ENCODE data around the gene GAL3ST2. TPM values are rescaled to one million over a fixed set of nuclear protein-coding genes. Genes with fewer than 3 reads are reported as not detected.

Gene GAL3ST2
- not detected in 2 replicates for polyA plus RNA-seq (2011; rRNA removed)
- polyA minus RNA-seq (2011; rRNA and poly(A)+ RNA removed) = not detected in 2 replicates

- ChIA-PET POLR2A (interaction anchor here (0.5 kb wide), 1 partner anchor 16 kb away, joined by 3 read pairs; no protein-coding TSS in a partner anchor), CTCF (no interaction called here)
- H3K4me3 ChIP-seq (ENCODE audit: low read depth, low read length) = no peak within 1 kb of the TSS
- TF ChIP-seq, protein P1, sequence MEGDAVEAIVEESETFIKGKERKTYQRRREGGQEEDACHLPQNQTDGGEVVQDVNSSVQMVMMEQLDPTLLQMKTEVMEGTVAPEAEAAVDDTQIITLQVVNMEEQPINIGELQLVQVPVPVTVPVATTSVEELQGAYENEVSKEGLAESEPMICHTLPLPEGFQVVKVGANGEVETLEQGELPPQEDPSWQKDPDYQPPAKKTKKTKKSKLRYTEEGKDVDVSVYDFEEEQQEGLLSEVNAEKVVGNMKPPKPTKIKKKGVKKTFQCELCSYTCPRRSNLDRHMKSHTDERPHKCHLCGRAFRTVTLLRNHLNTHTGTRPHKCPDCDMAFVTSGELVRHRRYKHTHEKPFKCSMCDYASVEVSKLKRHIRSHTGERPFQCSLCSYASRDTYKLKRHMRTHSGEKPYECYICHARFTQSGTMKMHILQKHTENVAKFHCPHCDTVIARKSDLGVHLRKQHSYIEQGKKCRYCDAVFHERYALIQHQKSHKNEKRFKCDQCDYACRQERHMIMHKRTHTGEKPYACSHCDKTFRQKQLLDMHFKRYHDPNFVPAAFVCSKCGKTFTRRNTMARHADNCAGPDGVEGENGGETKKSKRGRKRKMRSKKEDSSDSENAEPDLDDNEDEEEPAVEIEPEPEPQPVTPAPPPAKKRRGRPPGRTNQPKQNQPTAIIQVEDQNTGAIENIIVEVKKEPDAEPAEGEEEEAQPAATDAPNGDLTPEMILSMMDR (IDR thresholded peaks at IDR 0.05; ENCODE audit: low read depth, low read length) = no peak
- no peaks in the 10 kb centered on the region; the same call in 1 of the 2 replicates for H3K9me3 ChIP-seq (ENCODE audit: control insufficient read depth, insufficient read depth, low read length)
- H3K27ac ChIP-seq (ENCODE audit: low read depth, low read length) = no peak within 1 kb of the TSS
- H3K27me3 ChIP-seq (ENCODE audit: control insufficient read depth, insufficient read depth, low read length) = no peaks in the 10 kb centered on the region
- DNase-seq (ENCODE audit: low read depth, low spot score) = no peak
Measured at GRCh38 chr2:241776336-241777169, at the start of gene GAL3ST2. Gene GAL3ST2, plus strand, starts transcription at chr2:241776822. Its CDS starts 134 bp downstream, at chr2:241776956.

- H3K27ac ChIP-seq (ENCODE audit: low read depth, low read length) = no peak overlapping the region
- no peak overlapping the region for H3K4me3 ChIP-seq (ENCODE audit: low read depth, low read length)
- ChIA-PET CTCF (no interaction called here), POLR2A (interaction anchor here (0.6 kb wide), 1 partner anchor 181 kb away, joined by 3 read pairs; no protein-coding TSS in a partner anchor)
- no peak for DNase-seq (ENCODE audit: low read depth, low spot score)
- TF ChIP-seq, protein P1 (IDR thresholded peaks at IDR 0.05; ENCODE audit: low read depth, low read length) = no peak
- no peaks in the 10 kb centered on the region for H3K27me3 ChIP-seq (ENCODE audit: control insufficient read depth, insufficient read depth, low read length)
- H3K9me3 ChIP-seq (ENCODE audit: control insufficient read depth, insufficient read depth, low read length) = peaks cover 12% of the 10 kb centered on the region
Measured at GRCh38 chr2:241728000-241728399, 48.6 kb upstream of the GAL3ST2 start.

DNA sequence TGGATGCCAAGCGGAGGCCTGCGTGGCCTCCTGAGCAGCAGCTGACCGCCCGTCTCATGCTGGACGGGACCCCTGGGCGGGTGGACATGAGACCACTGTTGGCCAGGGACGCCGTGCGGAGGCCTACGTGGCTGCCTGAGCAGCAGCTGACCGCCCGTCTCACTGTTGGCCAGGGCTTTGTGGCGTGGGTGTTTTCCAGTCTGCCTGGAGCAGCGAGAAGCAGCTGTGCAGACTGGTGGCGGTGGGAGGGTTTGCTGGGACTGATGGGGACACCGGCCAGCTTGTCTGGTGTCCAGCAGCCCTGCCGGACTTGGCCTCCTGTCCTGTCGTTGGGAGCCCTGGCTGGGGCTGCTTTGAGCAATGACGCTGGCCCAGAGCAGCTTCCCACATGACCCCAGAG lies 48.0 kb upstream of the GAL3ST2 start:
- POLR2A ChIA-PET = no interaction called here
- no peak for DNase-seq (ENCODE audit: low read depth, low spot score)
- Histone ChIP-seq H3K4me3 (ENCODE audit: low read depth, low read length) (no peak overlapping the region), H3K27ac (ENCODE audit: low read depth, low read length) (no peak overlapping the region), H3K27me3 (ENCODE audit: control insufficient read depth, insufficient read depth, low read length) (no peaks in the 10 kb centered on the region), H3K9me3 (ENCODE audit: control insufficient read depth, insufficient read depth, low read length) (peaks cover 6% of the 10 kb centered on the region)
- CTCF ChIA-PET = interaction anchor here (0.6 kb wide), 1 partner anchor 14 kb away, joined by 3 read pairs; no protein-coding TSS in a partner anchor
- TF ChIP-seq, protein P1 (IDR thresholded peaks at IDR 0.05; ENCODE audit: low read depth, low read length) = no peak

GRCh38 chr2:241729868-241730267 lies 46.8 kb upstream of the GAL3ST2 start:
- TF ChIP-seq, protein P1 (IDR thresholded peaks at IDR 0.05; ENCODE audit: low read depth, low read length) = no peak
- CTCF ChIA-PET = no interaction called here
- POLR2A ChIA-PET = interaction anchor here (1.0 kb wide), 1 partner anchor 29 kb away, joined by 5 read pairs; no protein-coding TSS in a partner anchor
- Histone ChIP-seq H3K4me3 (ENCODE audit: low read depth, low read length) (no peak overlapping the region), H3K27me3 (ENCODE audit: control insufficient read depth, insufficient read depth, low read length) (no peaks in the 10 kb centered on the region), H3K27ac (ENCODE audit: low read depth, low read length) (no peak overlapping the region), H3K9me3 (ENCODE audit: control insufficient read depth, insufficient read depth, low read length) (no peaks in the 10 kb centered on the region; the same call in 1 of the 2 replicates)
- DNase-seq (ENCODE audit: low read depth, low spot score) = no peak

Measured in AG04450 (cell line).